ENCODE measurements around the gene ATP2A1. TPM values are rescaled to one million over a fixed set of nuclear protein-coding genes. Genes with fewer than 3 reads are reported as not detected.

The ATP2A1 gene
- total and polyA plus RNA-seq, 7 donors = 0.36 to 1.6 (median 0.85) TPM; not detected in 3

DNA sequence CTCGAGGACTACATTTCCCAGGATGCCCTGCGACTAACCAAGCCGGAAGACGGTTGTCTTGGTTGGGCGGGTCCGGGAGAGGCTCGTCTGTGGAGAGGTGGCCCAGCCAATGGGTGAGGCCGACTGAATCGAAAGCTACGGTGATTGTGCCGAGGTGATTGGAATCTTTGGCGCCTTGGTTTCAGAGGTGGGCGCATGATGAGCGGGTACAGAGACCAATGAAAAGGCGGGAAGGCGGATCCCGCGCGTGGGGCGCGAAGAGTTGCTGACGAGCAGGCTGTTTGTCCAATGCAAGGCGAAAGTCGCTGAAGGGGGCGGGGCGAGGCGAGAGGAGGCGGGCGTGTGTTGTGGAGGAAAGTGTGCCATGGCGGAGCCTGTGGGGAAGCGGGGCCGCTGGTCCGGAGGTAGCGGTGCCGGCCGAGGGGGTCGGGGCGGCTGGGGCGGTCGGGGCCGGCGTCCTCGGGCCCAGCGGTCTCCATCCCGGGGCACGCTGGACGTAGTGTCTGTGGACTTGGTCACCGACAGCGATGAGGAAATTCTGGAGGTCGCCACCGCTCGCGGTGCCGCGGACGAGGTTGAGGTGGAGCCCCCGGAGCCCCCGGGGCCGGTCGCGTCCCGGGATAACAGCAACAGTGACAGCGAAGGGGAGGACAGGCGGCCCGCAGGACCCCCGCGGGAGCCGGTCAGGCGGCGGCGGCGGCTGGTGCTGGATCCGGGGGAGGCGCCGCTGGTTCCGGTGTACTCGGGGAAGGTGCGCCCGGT lies 72.5 kb downstream of the ATP2A1 start, which contains the start of gene NFATC2IP:
Gene NFATC2IP, plus strand, starts transcription at position 290 of the 762 bp plus-strand sequence. Its CDS starts 75 bp downstream, at position 365.
- Histone ChIP-seq H3K36me3 (peaks cover 0 to 37% (median 15%) of the 10 kb centered on the region in 4 donors), H3K9me3 (no peaks in the 10 kb centered on the region), H3K4me3 (peak within 1 kb of the TSS; percentile 76 to 100 (median 94)), H3K27me3 (no peaks in the 10 kb centered on the region), H3K27ac (peak within 1 kb of the TSS; percentile 81 to 92 (median 88)), H3K4me1 (peaks cover 0 to 24% (median 19%) of the 10 kb centered on the region in 4 donors)
- DNase-seq = peak; percentile 100
- WGBS, 2 donors = 1% methylated on average over 79 of the region's 79 CpGs
- peak in 3 of 4 donors; percentile 15 to 61 (median 37) for TF ChIP-seq POLR2AphosphoS5 (IDR thresholded peaks at IDR 0.05)
- TF ChIP-seq, protein P1, sequence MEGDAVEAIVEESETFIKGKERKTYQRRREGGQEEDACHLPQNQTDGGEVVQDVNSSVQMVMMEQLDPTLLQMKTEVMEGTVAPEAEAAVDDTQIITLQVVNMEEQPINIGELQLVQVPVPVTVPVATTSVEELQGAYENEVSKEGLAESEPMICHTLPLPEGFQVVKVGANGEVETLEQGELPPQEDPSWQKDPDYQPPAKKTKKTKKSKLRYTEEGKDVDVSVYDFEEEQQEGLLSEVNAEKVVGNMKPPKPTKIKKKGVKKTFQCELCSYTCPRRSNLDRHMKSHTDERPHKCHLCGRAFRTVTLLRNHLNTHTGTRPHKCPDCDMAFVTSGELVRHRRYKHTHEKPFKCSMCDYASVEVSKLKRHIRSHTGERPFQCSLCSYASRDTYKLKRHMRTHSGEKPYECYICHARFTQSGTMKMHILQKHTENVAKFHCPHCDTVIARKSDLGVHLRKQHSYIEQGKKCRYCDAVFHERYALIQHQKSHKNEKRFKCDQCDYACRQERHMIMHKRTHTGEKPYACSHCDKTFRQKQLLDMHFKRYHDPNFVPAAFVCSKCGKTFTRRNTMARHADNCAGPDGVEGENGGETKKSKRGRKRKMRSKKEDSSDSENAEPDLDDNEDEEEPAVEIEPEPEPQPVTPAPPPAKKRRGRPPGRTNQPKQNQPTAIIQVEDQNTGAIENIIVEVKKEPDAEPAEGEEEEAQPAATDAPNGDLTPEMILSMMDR (IDR thresholded peaks at IDR 0.05) = no peak
- intact Hi-C loops (cut with DNase I) = no loop called here

DNA sequence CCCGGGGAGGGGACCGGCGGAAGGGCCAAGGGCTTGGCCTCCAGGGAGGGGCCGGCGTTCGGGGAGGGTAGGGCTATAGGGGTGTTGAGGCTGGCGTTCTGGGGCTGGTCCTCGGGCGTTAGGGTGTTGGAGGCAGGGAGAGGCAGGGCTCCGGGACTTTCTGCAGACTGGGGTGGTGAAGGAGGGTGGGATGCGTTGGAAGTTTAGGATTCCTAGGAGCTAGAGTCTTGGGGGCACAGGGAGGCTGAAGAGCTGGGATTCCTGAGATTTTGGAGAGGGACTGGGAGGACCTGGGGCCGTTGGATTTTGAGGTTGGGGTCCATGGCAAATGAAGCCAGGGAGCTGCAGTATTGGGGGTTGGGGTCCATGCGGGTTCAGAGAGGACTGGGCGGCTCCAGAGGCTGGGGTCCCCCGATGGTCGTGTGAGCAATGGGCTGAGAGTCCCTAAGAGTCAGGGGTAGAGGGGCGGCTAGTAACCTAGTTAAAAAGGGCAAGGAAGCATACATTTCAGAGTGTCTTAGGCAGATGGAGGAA lies 73.2 kb downstream of the ATP2A1 start:
- intact Hi-C loops (cut with DNase I) = no loop called here
- no peaks in the 10 kb centered on the region for H3K9me3 ChIP-seq
- peak overlapping the region; percentile 76 to 100 (median 94) for H3K4me3 ChIP-seq
- no peaks in the 10 kb centered on the region for H3K27me3 ChIP-seq
- H3K4me1 ChIP-seq = peaks cover 0 to 22% (median 18%) of the 10 kb centered on the region in 4 donors
- H3K27ac ChIP-seq = peak overlapping the region; percentile 78 to 92 (median 88)
- WGBS, 2 donors = 2% methylated on average over 17 of the region's 17 CpGs
- H3K36me3 ChIP-seq = peaks cover 3 to 44% (median 21%) of the 10 kb centered on the region in 4 donors
- TF ChIP-seq, protein P1 (IDR thresholded peaks at IDR 0.05) = no peak
- no peak for TF ChIP-seq POLR2AphosphoS5 (IDR thresholded peaks at IDR 0.05)
- peak; percentile 72 for DNase-seq

Small RNA genes lying within 50 kb of the gene (small RNA-seq; reads per million reads assigned to genes)
- gene RF00416 = 0 reads per million in 3 donors

Other genes starting within 250 kb of the ATP2A1 start
- gene NPIPB8, start 240.4 kb upstream of the ATP2A1 start, total RNA-seq = 1 to 10 TPM in 1 of 4 donors, under 1 TPM in 2, not detected in 1; 0.27 to 1.8 (median 0.55) TPM
- under 1 TPM in 1 of 3 donors, not detected in 2; 0.12 TPM for gene NPIPB8, start 240.4 kb upstream of the ATP2A1 start, polyA plus RNA-seq
- gene EIF3C, start 167.0 kb upstream of the ATP2A1 start, total RNA-seq = 100 to 1,000 TPM in 3 of 4 donors, 10 to 100 TPM in 1; 67.4 to 249 (median 134) TPM
- 100 to 1,000 TPM; 220 to 455 (median 265) TPM for gene EIF3C, start 167.0 kb upstream of the ATP2A1 start, polyA plus RNA-seq
- gene NPIPB9, start 126.7 kb upstream of the ATP2A1 start, total RNA-seq = 1 to 10 TPM in 2 of 4 donors, under 1 TPM in 1, not detected in 1; 0.49 to 7.5 (median 1.8) TPM
- gene NPIPB9, start 126.7 kb upstream of the ATP2A1 start, polyA plus RNA-seq = under 1 TPM in 1 of 3 donors, not detected in 2; 0.87 TPM
- gene ATXN2L, start 55.5 kb upstream of the ATP2A1 start, total RNA-seq = 10 to 100 TPM; 40.2 to 75.1 (median 52.2) TPM
- 10 to 100 TPM; 25.9 to 89.9 (median 30.0) TPM for gene ATXN2L, start 55.5 kb upstream of the ATP2A1 start, polyA plus RNA-seq
- gene TUFM, start 32.1 kb upstream of the ATP2A1 start, total RNA-seq = 100 to 1,000 TPM in 1 of 4 donors, 10 to 100 TPM in 3; 75.3 to 115 (median 89.8) TPM
- 100 to 1,000 TPM; 102 to 289 (median 151) TPM for gene TUFM, start 32.1 kb upstream of the ATP2A1 start, polyA plus RNA-seq
- gene SH2B1, start 14.6 kb upstream of the ATP2A1 start, total RNA-seq = 10 to 100 TPM; 23.5 to 50.4 (median 24.7) TPM
- gene SH2B1, start 14.6 kb upstream of the ATP2A1 start, polyA plus RNA-seq = 10 to 100 TPM; 29.1 to 51.4 (median 36.0) TPM
- 10 to 100 TPM in 3 of 4 donors, 1 to 10 TPM in 1; 9.9 to 43.2 (median 15.0) TPM for gene RABEP2, start 46.8 kb downstream of the ATP2A1 start, total RNA-seq
- 10 to 100 TPM; 30.0 to 48.7 (median 35.4) TPM for gene RABEP2, start 46.8 kb downstream of the ATP2A1 start, polyA plus RNA-seq
- gene CD19, start 53.5 kb downstream of the ATP2A1 start, total RNA-seq = not detected
- gene CD19, start 53.5 kb downstream of the ATP2A1 start, polyA plus RNA-seq = 10 to 100 TPM in 1 of 3 donors, 1 to 10 TPM in 1, not detected in 1; 1.4 to 45.9 TPM
- 10 to 100 TPM; 17.4 to 32.4 (median 22.3) TPM for gene NFATC2IP, start 72.4 kb downstream of the ATP2A1 start, total RNA-seq
- gene NFATC2IP, start 72.4 kb downstream of the ATP2A1 start, polyA plus RNA-seq = 10 to 100 TPM; 12.6 to 42.5 (median 16.2) TPM
- gene SPNS1, start 96.3 kb downstream of the ATP2A1 start, total RNA-seq = 10 to 100 TPM; 14.3 to 30.5 (median 14.7) TPM
- gene SPNS1, start 96.3 kb downstream of the ATP2A1 start, polyA plus RNA-seq = 10 to 100 TPM in 2 of 3 donors, 1 to 10 TPM in 1; 6.6 to 40.2 (median 14.1) TPM
- 10 to 100 TPM in 2 of 4 donors, 1 to 10 TPM in 2; 6.6 to 19.1 (median 9.3) TPM for gene LAT, start 106.6 kb downstream of the ATP2A1 start, total RNA-seq
- gene LAT, start 106.6 kb downstream of the ATP2A1 start, polyA plus RNA-seq = 10 to 100 TPM in 1 of 3 donors, 1 to 10 TPM in 2; 1.4 to 26.2 (median 2.4) TPM